GM12878 (cell line): ENCODE results near the gene IQGAP2. TPM values are rescaled to one million over a fixed set of nuclear protein-coding genes. Genes with fewer than 3 reads are reported as not detected.

Experiments used
- DPF2 ChIP-seq: fragments of 450-650 bp; IDR thresholded peaks from 2 replicates; pipeline ENCODE4 v1.6.1; 2017; ENCODE audit warnings: mild to moderate bottlenecking
- IKZF1 ChIP-seq: fragments of 450-650 bp; conservative IDR thresholded peaks from 2 replicates; pipeline ENCODE4 v1.6.1; 2017; ENCODE audit warnings: antibody characterized with exemption, mild to moderate bottlenecking
- NBN ChIP-seq: fragments of 450-650 bp; IDR thresholded peaks from 2 replicates; pipeline ENCODE4 v1.6.1; 2016
- NFXL1 ChIP-seq: fragments of 450-650 bp; IDR thresholded peaks from 2 replicates; pipeline ENCODE4 v1.6.1; 2017; ENCODE audit warnings: antibody characterized with exemption, mild to moderate bottlenecking, borderline replicate concordance
- PKNOX1 ChIP-seq: fragments of 450-650 bp; IDR thresholded peaks from 2 replicates; pipeline ENCODE4 v1.6.1; 2016; ENCODE audit warnings: mild to moderate bottlenecking
- SIX5 ChIP-seq: IDR thresholded peaks from 2 replicates; pipeline ENCODE4 v1.6.1; 2011; ENCODE audit warnings: mild to moderate bottlenecking, low read depth, low read length, moderate library complexity; ENCODE audit not compliant: severe bottlenecking
- SKIL ChIP-seq: fragments of 450-650 bp; IDR thresholded peaks from 2 replicates; pipeline ENCODE4 v1.6.1; 2017; ENCODE audit warnings: mild to moderate bottlenecking, low read depth, inconsistent platforms; ENCODE audit not compliant: poor library complexity, severe bottlenecking
- polyA plus RNA-seq, 11 experiments: library from polyadenylated mRNA; depleted of rRNA in 4 of 11; unstranded in 6 of 11; stranded (reverse) in 5 of 11; fragments of >200 nt; fragmentation: Nextera tagmentation in 4 of 11; fragmentation: Illumina TruSeq in 1 of 11; extraction: Ambion mirVana in 4 of 11; extraction: Trizol in 1 of 11; gene quantifications; 1 replicate in 1 of 11; 2 replicates in 10 of 11; pipeline versions ENCODE4 v1.2.1 to v1.2.3, GENCODE V29; 2011 to 2016; ENCODE audit warnings: inconsistent platforms in 2 of 11, missing spikeins in 2 of 11, low read depth in 1 of 11
- total RNA-seq, 4 experiments: library from RNA; depleted of rRNA in 3 of 4; stranded (reverse); fragments of >200 nt in 3 of 4; fragmentation: Illumina TruSeq in 1 of 4; extraction: Trizol in 1 of 4; gene quantifications; 2 replicates each; pipeline versions ENCODE4 v1.2.1 to v1.2.3, GENCODE V29; 2013 to 2021
- TF ChIP-seq, protein P1 (sequence below), 3 experiments: IDR thresholded peaks in 2 of 3; conservative IDR thresholded peaks in 1 of 3; 2 replicates each; pipeline ENCODE4 v1.5.1; 2011; ENCODE audit warnings: low read depth in 3 of 3, low read length in 3 of 3, mild to moderate bottlenecking in 3 of 3, control low read depth in 2 of 3, moderate library complexity in 2 of 3, inconsistent platforms in 1 of 3, mixed read lengths in 1 of 3; ENCODE audit not compliant: control insufficient read depth in 2 of 3, insufficient read depth in 1 of 3; ENCODE audit errors: extremely low read depth in 1 of 3
- TF ChIP-seq, protein P2 (sequence below): fragments of 150-350 bp; IDR thresholded peaks from 2 replicates; pipeline ENCODE4 v1.6.1; 2016; ENCODE audit warnings: low read depth, low read length
- TF ChIP-seq, protein P3 (sequence below): fragments of 450-650 bp; IDR thresholded peaks from 2 replicates; pipeline ENCODE4 v1.6.1; 2017; ENCODE audit warnings: mild to moderate bottlenecking, moderate library complexity

The IQGAP2 gene
- total and polyA plus RNA-seq, 10 of the 15 experiments (the other 5 are each of a cell fraction or from before 2014, with no cell fraction given) = 14.5 to 41.4 (median 21.8) TPM

GRCh38 chr5:76363352-76364225, 39.5 kb upstream of the IQGAP2 start (continued):
- no peak for TF ChIP-seq SKIL
- TF ChIP-seq, protein P1, sequence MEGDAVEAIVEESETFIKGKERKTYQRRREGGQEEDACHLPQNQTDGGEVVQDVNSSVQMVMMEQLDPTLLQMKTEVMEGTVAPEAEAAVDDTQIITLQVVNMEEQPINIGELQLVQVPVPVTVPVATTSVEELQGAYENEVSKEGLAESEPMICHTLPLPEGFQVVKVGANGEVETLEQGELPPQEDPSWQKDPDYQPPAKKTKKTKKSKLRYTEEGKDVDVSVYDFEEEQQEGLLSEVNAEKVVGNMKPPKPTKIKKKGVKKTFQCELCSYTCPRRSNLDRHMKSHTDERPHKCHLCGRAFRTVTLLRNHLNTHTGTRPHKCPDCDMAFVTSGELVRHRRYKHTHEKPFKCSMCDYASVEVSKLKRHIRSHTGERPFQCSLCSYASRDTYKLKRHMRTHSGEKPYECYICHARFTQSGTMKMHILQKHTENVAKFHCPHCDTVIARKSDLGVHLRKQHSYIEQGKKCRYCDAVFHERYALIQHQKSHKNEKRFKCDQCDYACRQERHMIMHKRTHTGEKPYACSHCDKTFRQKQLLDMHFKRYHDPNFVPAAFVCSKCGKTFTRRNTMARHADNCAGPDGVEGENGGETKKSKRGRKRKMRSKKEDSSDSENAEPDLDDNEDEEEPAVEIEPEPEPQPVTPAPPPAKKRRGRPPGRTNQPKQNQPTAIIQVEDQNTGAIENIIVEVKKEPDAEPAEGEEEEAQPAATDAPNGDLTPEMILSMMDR (IDR thresholded peaks at IDR 0.05 in 2 of 3, conservative IDR thresholded peaks at IDR 0.05 in 1 of 3; ENCODE audit: control insufficient read depth in 2 of 3, extremely low read depth in 1 of 3, insufficient read depth in 1 of 3, low read depth in 3 of 3, low read length in 3 of 3) = no peak
- TF ChIP-seq NFXL1 = no peak
- TF ChIP-seq NBN = no peak
- no peak for TF ChIP-seq IKZF1
- TF ChIP-seq, protein P2, sequence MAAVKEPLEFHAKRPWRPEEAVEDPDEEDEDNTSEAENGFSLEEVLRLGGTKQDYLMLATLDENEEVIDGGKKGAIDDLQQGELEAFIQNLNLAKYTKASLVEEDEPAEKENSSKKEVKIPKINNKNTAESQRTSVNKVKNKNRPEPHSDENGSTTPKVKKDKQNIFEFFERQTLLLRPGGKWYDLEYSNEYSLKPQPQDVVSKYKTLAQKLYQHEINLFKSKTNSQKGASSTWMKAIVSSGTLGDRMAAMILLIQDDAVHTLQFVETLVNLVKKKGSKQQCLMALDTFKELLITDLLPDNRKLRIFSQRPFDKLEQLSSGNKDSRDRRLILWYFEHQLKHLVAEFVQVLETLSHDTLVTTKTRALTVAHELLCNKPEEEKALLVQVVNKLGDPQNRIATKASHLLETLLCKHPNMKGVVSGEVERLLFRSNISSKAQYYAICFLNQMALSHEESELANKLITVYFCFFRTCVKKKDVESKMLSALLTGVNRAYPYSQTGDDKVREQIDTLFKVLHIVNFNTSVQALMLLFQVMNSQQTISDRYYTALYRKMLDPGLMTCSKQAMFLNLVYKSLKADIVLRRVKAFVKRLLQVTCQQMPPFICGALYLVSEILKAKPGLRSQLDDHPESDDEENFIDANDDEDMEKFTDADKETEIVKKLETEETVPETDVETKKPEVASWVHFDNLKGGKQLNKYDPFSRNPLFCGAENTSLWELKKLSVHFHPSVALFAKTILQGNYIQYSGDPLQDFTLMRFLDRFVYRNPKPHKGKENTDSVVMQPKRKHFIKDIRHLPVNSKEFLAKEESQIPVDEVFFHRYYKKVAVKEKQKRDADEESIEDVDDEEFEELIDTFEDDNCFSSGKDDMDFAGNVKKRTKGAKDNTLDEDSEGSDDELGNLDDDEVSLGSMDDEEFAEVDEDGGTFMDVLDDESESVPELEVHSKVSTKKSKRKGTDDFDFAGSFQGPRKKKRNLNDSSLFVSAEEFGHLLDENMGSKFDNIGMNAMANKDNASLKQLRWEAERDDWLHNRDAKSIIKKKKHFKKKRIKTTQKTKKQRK = no peak
- no peak for TF ChIP-seq DPF2
- TF ChIP-seq SIX5 = no peak
- TF ChIP-seq, protein P3, sequence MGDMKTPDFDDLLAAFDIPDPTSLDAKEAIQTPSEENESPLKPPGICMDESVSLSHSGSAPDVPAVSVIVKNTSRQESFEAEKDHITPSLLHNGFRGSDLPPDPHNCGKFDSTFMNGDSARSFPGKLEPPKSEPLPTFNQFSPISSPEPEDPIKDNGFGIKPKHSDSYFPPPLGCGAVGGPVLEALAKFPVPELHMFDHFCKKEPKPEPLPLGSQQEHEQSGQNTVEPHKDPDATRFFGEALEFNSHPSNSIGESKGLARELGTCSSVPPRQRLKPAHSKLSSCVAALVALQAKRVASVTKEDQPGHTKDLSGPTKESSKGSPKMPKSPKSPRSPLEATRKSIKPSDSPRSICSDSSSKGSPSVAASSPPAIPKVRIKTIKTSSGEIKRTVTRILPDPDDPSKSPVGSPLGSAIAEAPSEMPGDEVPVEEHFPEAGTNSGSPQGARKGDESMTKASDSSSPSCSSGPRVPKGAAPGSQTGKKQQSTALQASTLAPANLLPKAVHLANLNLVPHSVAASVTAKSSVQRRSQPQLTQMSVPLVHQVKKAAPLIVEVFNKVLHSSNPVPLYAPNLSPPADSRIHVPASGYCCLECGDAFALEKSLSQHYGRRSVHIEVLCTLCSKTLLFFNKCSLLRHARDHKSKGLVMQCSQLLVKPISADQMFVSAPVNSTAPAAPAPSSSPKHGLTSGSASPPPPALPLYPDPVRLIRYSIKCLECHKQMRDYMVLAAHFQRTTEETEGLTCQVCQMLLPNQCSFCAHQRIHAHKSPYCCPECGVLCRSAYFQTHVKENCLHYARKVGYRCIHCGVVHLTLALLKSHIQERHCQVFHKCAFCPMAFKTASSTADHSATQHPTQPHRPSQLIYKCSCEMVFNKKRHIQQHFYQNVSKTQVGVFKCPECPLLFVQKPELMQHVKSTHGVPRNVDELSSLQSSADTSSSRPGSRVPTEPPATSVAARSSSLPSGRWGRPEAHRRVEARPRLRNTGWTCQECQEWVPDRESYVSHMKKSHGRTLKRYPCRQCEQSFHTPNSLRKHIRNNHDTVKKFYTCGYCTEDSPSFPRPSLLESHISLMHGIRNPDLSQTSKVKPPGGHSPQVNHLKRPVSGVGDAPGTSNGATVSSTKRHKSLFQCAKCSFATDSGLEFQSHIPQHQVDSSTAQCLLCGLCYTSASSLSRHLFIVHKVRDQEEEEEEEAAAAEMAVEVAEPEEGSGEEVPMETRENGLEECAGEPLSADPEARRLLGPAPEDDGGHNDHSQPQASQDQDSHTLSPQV = no peak
- no peak for TF ChIP-seq PKNOX1
